WTC11 (cell line): Measurements from ENCODE around the gene LGMN. TPM values are rescaled to one million over a fixed set of nuclear protein-coding genes. Genes with fewer than 3 reads are reported as not detected.
"Not testable (repeated sequence)": the region's sequence is repeated elsewhere in the genome, so short reads cannot be mapped to it uniquely, and the experiment has no call there.

ENCODE experiments used
- ATAC-seq: fragments of 200-7000 bp; cut with Tn5 transposase; 2 replicates; pipeline ENCODE4 v1.10.0; 2021; ENCODE audit warnings: mild to moderate bottlenecking, moderate library complexity
- CTCF ChIA-PET: fragments of 300-600 bp; sonication (Branson Sonifier 250); formaldehyde crosslinking; loops from one replicate; lab custom pipeline; 2021; ENCODE audit warnings: antibody characterized with exemption; lab: Charles Lee
- POLR2A ChIA-PET: fragments of 350-600 bp; sonication (Branson Sonifier 250); formaldehyde crosslinking; loops from one replicate; lab custom pipeline; 2021; ENCODE audit warnings: antibody characterized with exemption; lab: Charles Lee
- DNase-seq: peaks from one replicate; pipeline ENCODE4 v3.0.0; 2021; ENCODE audit warnings: low spot score
- H3K27ac Mint-ChIP-seq: 2 replicates; pipeline ENCODE4 v1.8.0; 2021; ENCODE audit warnings: mixed read lengths
- H3K27me3 Mint-ChIP-seq: 2 replicates; pipeline ENCODE4 v1.8.0; 2021; ENCODE audit warnings: low read depth, mild to moderate bottlenecking, moderate library complexity, mixed read lengths
- H3K36me3 Mint-ChIP-seq: 2 replicates; pipeline ENCODE4 v1.8.0; 2021; ENCODE audit warnings: mixed read lengths
- H3K4me1 Mint-ChIP-seq: 2 replicates; pipeline ENCODE4 v1.8.0; 2022; ENCODE audit warnings: mixed read lengths
- H3K4me3 Mint-ChIP-seq: 2 replicates; pipeline ENCODE4 v1.8.0; 2021; ENCODE audit warnings: mild to moderate bottlenecking, moderate library complexity, mixed read lengths
- H3K9me3 Mint-ChIP-seq: 2 replicates; pipeline ENCODE4 v1.8.0; 2021; ENCODE audit warnings: mixed read lengths
- CREM ChIP-seq: sonication (generic); formaldehyde crosslinking; IDR thresholded peaks from 2 replicates; pipeline ENCODE4 v1.8.1; 2022; ENCODE audit warnings: mild to moderate bottlenecking, missing genetic modification reagents, moderate library complexity
- CTCF ChIP-seq: fragments of 200-600 bp; IDR thresholded peaks from 2 replicates; pipeline ENCODE4 v1.8.0; 2022; ENCODE audit warnings: antibody characterized with exemption
- E2F5 ChIP-seq: sonication (generic); formaldehyde crosslinking; IDR thresholded peaks from 2 replicates; pipeline ENCODE4 v1.8.1; 2022; ENCODE audit warnings: mild to moderate bottlenecking, moderate library complexity, missing genetic modification reagents
- FOXJ3 ChIP-seq: sonication (generic); formaldehyde crosslinking; IDR thresholded peaks from 2 replicates; pipeline ENCODE4 v1.9.0; 2021; ENCODE audit warnings: missing genetic modification reagents, mild to moderate bottlenecking, borderline replicate concordance
- GABPB1 ChIP-seq: sonication (generic); formaldehyde crosslinking; IDR thresholded peaks from 2 replicates; pipeline ENCODE4 v1.8.1; 2023; ENCODE audit warnings: mild to moderate bottlenecking, missing genetic modification reagents
- JUN ChIP-seq: sonication (generic); formaldehyde crosslinking; IDR thresholded peaks from 2 replicates; pipeline ENCODE4 v1.8.0; 2023; ENCODE audit warnings: mild to moderate bottlenecking, missing genetic modification reagents
- MLX ChIP-seq: sonication (generic); formaldehyde crosslinking; IDR thresholded peaks from 2 replicates; pipeline ENCODE4 v1.8.1; 2023; ENCODE audit warnings: mild to moderate bottlenecking, missing genetic modification reagents, moderate library complexity
- MYBL2 ChIP-seq: sonication (generic); formaldehyde crosslinking; IDR thresholded peaks from 2 replicates; pipeline ENCODE4 v1.8.1; 2023; ENCODE audit warnings: mild to moderate bottlenecking, moderate library complexity, missing genetic modification reagents
- NFATC4 ChIP-seq: fragments of 250-450 bp; sonication (Bioruptor Pico); IDR thresholded peaks from 2 replicates; pipeline ENCODE4 v1.9.0; 2021; ENCODE audit warnings: mild to moderate bottlenecking
- NR1H2 ChIP-seq: sonication (generic); formaldehyde crosslinking; IDR thresholded peaks from 2 replicates; pipeline ENCODE4 v1.9.0; 2021; ENCODE audit warnings: mild to moderate bottlenecking, moderate library complexity, missing genetic modification reagents
- OVOL2 ChIP-seq: fragments of 250-450 bp; sonication (Bioruptor Pico); IDR thresholded peaks from 2 replicates; pipeline ENCODE4 v1.9.0; 2021; ENCODE audit warnings: mild to moderate bottlenecking, borderline replicate concordance
- PRRX2 ChIP-seq: fragments of 250-450 bp; sonication (Bioruptor Pico); IDR thresholded peaks from 2 replicates; pipeline ENCODE4 v1.8.0; 2021; ENCODE audit warnings: mild to moderate bottlenecking
- RORB ChIP-seq: fragments of 250-450 bp; sonication (Bioruptor Pico); IDR thresholded peaks from 2 replicates; pipeline ENCODE4 v1.9.0; 2021; ENCODE audit warnings: mild to moderate bottlenecking
- SP1 ChIP-seq: sonication (generic); formaldehyde crosslinking; conservative IDR thresholded peaks from 2 replicates; pipeline ENCODE4 v1.8.1; 2022; ENCODE audit warnings: missing genetic modification reagents
- TCF7 ChIP-seq: sonication (generic); formaldehyde crosslinking; IDR thresholded peaks from 2 replicates; pipeline ENCODE4 v1.8.0; 2022; ENCODE audit warnings: mild to moderate bottlenecking, low read depth, missing genetic modification reagents, moderate library complexity
- TP53 ChIP-seq: sonication (generic); formaldehyde crosslinking; IDR thresholded peaks from 2 replicates; pipeline ENCODE4 v1.8.1; 2023; ENCODE audit warnings: mild to moderate bottlenecking, missing genetic modification reagents
- ZNF121 ChIP-seq: sonication (generic); formaldehyde crosslinking; IDR thresholded peaks from 2 replicates; pipeline ENCODE4 v1.8.0; 2023; ENCODE audit warnings: missing genetic modification reagents
- ZNF219 ChIP-seq: sonication (generic); formaldehyde crosslinking; IDR thresholded peaks from 2 replicates; pipeline ENCODE4 v1.8.0; 2023; ENCODE audit warnings: missing genetic modification reagents, mild to moderate bottlenecking, borderline replicate concordance
- ZNF263 ChIP-seq: sonication (generic); formaldehyde crosslinking; IDR thresholded peaks from 2 replicates; pipeline ENCODE4 v1.8.1; 2022; ENCODE audit warnings: low read depth, mild to moderate bottlenecking, moderate library complexity, missing genetic modification reagents
- ZNF416 ChIP-seq: fragments of 250-450 bp; sonication (Bioruptor Pico); IDR thresholded peaks from 2 replicates; pipeline ENCODE4 v1.9.0; 2021; ENCODE audit warnings: mild to moderate bottlenecking, inconsistent platforms
- total RNA-seq: library from RNA; stranded (reverse); gene quantifications from 3 replicates; pipeline ENCODE4 v1.2.3, GENCODE V29; 2021
- TF ChIP-seq, protein P1 (sequence below): sonication (generic); formaldehyde crosslinking; IDR thresholded peaks from 2 replicates; pipeline ENCODE4 v1.8.0; 2022; ENCODE audit warnings: mild to moderate bottlenecking, missing genetic modification reagents
- TF ChIP-seq, protein P2 (sequence below): fragments of 250-450 bp; sonication (Bioruptor Pico); IDR thresholded peaks from 2 replicates; pipeline ENCODE4 v1.9.0; 2021; ENCODE audit warnings: mild to moderate bottlenecking

LGMN gene
- total RNA-seq, 1 experiment from 2014 or later = 55.7 TPM

- no peak for TF ChIP-seq NR1H2 (CRISPR knock-in tag)
- TF ChIP-seq ZNF219 (CRISPR knock-in tag) = no peak
Measured at GRCh38 chr14:92718664-92719063, 29.8 kb downstream of the LGMN start (continued).

- no peaks in the 10 kb centered on the region for H3K9me3 Mint-ChIP-seq
- TF ChIP-seq ZNF219 (CRISPR knock-in tag) = no peak
- TF ChIP-seq, protein P1, sequence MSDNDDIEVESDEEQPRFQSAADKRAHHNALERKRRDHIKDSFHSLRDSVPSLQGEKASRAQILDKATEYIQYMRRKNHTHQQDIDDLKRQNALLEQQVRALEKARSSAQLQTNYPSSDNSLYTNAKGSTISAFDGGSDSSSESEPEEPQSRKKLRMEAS = no peak
- no peak for TF ChIP-seq CREM (CRISPR knock-in tag)
- no peak for TF ChIP-seq MYBL2
- TF ChIP-seq MLX (CRISPR knock-in tag) = no peak
- TF ChIP-seq NFATC4 = no peak
- no peak for TF ChIP-seq ZNF121
- no peak for TF ChIP-seq OVOL2
- TF ChIP-seq, all 79 proteins: peak for 0
- no peak for DNase-seq
- CTCF ChIA-PET = interaction anchor here (1.1 to 1.2 kb wide), 4 partner anchors 8 to 104 kb away, joined by 3 read pairs; partner anchors contain the start of gene LGMN
- no peak overlapping the region; the same call in 1 of the 2 replicates for H3K27ac Mint-ChIP-seq
- no peak overlapping the region for H3K4me3 Mint-ChIP-seq
- no peaks in the 10 kb centered on the region for H3K4me1 Mint-ChIP-seq
- H3K36me3 Mint-ChIP-seq = peaks cover 2% of the 10 kb centered on the region
- ATAC-seq = no peak
- H3K27me3 Mint-ChIP-seq = no peaks in the 10 kb centered on the region
- POLR2A ChIA-PET = no interaction called here
Measured at GRCh38 chr14:92717571-92718042, 30.8 kb downstream of the LGMN start.

- no peak for DNase-seq
- no peak for ATAC-seq
- no peak overlapping the region for H3K27ac Mint-ChIP-seq
- no peaks in the 10 kb centered on the region for H3K27me3 Mint-ChIP-seq
- peaks cover 6% of the 10 kb centered on the region; the same call in 1 of the 2 replicates for H3K36me3 Mint-ChIP-seq
- TF ChIP-seq SP1 (CRISPR knock-in tag) = no peak
- TF ChIP-seq ZNF263 = no peak
- no peak for TF ChIP-seq PRRX2
- no peak for TF ChIP-seq OVOL2
- POLR2A ChIA-PET = no interaction called here
- CTCF ChIA-PET = no interaction called here
- H3K4me3 Mint-ChIP-seq = no peak overlapping the region
- H3K4me1 Mint-ChIP-seq = no peaks in the 10 kb centered on the region
- no peaks in the 10 kb centered on the region for H3K9me3 Mint-ChIP-seq
Measured at GRCh38 chr14:92716131-92716530, 32.3 kb downstream of the LGMN start.

GRCh38 chr14:92714739-92715307 is 33.6 kb downstream of the LGMN start:
- DNase-seq = peak; percentile 91
- H3K27me3 Mint-ChIP-seq, H3K4me3 Mint-ChIP-seq, H3K4me1 Mint-ChIP-seq, H3K27ac Mint-ChIP-seq: not testable (repeated sequence)
- TF ChIP-seq CTCF = peak; percentile 57
- TF ChIP-seq, all 79 proteins: peak for 1; not testable (repeated sequence) for 78
- H3K36me3 Mint-ChIP-seq = peaks cover 12% of the 10 kb centered on the region; the same call in 1 of the 2 replicates
- POLR2A ChIA-PET, H3K9me3 Mint-ChIP-seq: not testable (repeated sequence)
- CTCF ChIA-PET = interaction anchor here (0.6 to 2.2 kb wide), 31 partner anchors 12 to 1666 kb away, joined by 3 to 21 read pairs (median 3); partner anchors contain the start of gene LGMN
- peak; percentile 92 for ATAC-seq

GRCh38 chr14:92712654-92713051 is 35.8 kb downstream of the LGMN start:
- Mint-ChIP-seq H3K4me1 (peaks cover 2% of the 10 kb centered on the region; the same call in 1 of the 2 replicates), H3K4me3 (no peak overlapping the region), H3K27me3 (no peaks in the 10 kb centered on the region), H3K36me3 (peaks cover 18% of the 10 kb centered on the region), H3K27ac (no peak overlapping the region), H3K9me3 (no peaks in the 10 kb centered on the region)
- no peak for ATAC-seq
- TF ChIP-seq RORB (CRISPR knock-in tag) (no peak), GABPB1 (CRISPR knock-in tag) (no peak), TCF7 (no peak), FOXJ3 (CRISPR knock-in tag) (no peak), JUN (CRISPR knock-in tag) (no peak), ZNF416 (CRISPR knock-in tag) (no peak), TP53 (CRISPR knock-in tag) (no peak), E2F5 (CRISPR knock-in tag) (no peak)
- TF ChIP-seq, protein P2, sequence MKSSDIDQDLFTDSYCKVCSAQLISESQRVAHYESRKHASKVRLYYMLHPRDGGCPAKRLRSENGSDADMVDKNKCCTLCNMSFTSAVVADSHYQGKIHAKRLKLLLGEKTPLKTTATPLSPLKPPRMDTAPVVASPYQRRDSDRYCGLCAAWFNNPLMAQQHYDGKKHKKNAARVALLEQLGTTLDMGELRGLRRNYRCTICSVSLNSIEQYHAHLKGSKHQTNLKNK (CRISPR knock-in tag) = no peak
- DNase-seq = no peak
- ChIA-PET POLR2A (no interaction called here), CTCF (interaction anchor here (1.4 kb wide), 1 partner anchor 26 kb away, joined by 5 read pairs; no protein-coding TSS in a partner anchor)
